GM12891 (cell line): Measurements from ENCODE around the gene ZNF232.
A peak's percentile ranks its signal among the peaks of the same experiment; 100 is the strongest.
"Not testable (repeated sequence)": the region's sequence is repeated elsewhere in the genome, so short reads cannot be mapped to it uniquely, and the experiment has no call there.

Source experiments
- DNase-seq: peaks from one replicate; pipeline ENCODE4 v3.0.0; 2011; ENCODE audit warnings: low spot score; ENCODE audit not compliant: insufficient read length
- FAIRE-seq: peaks from 2 replicates; lab custom pipeline; 2011; peaks lifted over from hg19 to GRCh38; lab: Jason Lieb, UNC
- PAX5 ChIP-seq: IDR thresholded peaks from 2 replicates; pipeline ENCODE4 v1.6.1; 2011; ENCODE audit warnings: low read length, moderate library complexity, mild to moderate bottlenecking; ENCODE audit not compliant: insufficient read depth, severe bottlenecking
- POLR2A ChIP-seq: IDR thresholded peaks from 2 replicates; pipeline ENCODE4 v1.6.1; 2011; ENCODE audit warnings: low read depth, low read length, control low read depth
- POLR2AphosphoS5 ChIP-seq: IDR thresholded peaks from 2 replicates; pipeline ENCODE4 v1.6.1; 2011; ENCODE audit warnings: low read depth, low read length, control low read depth
- POU2F2 ChIP-seq: IDR thresholded peaks from 2 replicates; pipeline ENCODE4 v1.6.1; 2011; ENCODE audit warnings: low read depth, mild to moderate bottlenecking, control low read depth, low read length, moderate library complexity
- SPI1 ChIP-seq: IDR thresholded peaks from 2 replicates; pipeline ENCODE4 v1.6.1; 2011; ENCODE audit warnings: low read depth, low read length, control low read depth
- TAF1 ChIP-seq: IDR thresholded peaks from 2 replicates; pipeline ENCODE4 v1.6.1; 2011; ENCODE audit warnings: low read depth, low read length, control low read depth

ZNF232 gene

GRCh38 chr17:5100832-5101231 lies 10.8 kb downstream of the ZNF232 start:
- TF ChIP-seq POLR2AphosphoS5 (no peak), POU2F2 (no peak), TAF1 (no peak), POLR2A (no peak)
- DNase-seq (no peak), FAIRE-seq (no peak)

- DNase-seq: no peak
- TF ChIP-seq POLR2A (no peak), TAF1 (no peak), PAX5 (no peak), POU2F2 (no peak), SPI1 (no peak), POLR2AphosphoS5 (no peak)
- no peak for FAIRE-seq
Observed at GRCh38 chr17:5099271-5099670, 12.4 kb downstream of the ZNF232 start.

GRCh38 chr17:5097101-5097834 lies 14.4 kb downstream of the ZNF232 start:
- FAIRE-seq (no peak), DNase-seq (no peak)
- TF ChIP-seq POLR2A (no peak), PAX5 (no peak), POLR2AphosphoS5 (no peak), SPI1 (no peak), POU2F2 (no peak)

- TF ChIP-seq TAF1 (no peak), POLR2AphosphoS5 (no peak), SPI1 (no peak), PAX5 (no peak)
- DNase-seq: no peak
- FAIRE-seq: no peak
Observed at GRCh38 chr17:5096731-5097100, 15.0 kb downstream of the ZNF232 start.

DNA sequence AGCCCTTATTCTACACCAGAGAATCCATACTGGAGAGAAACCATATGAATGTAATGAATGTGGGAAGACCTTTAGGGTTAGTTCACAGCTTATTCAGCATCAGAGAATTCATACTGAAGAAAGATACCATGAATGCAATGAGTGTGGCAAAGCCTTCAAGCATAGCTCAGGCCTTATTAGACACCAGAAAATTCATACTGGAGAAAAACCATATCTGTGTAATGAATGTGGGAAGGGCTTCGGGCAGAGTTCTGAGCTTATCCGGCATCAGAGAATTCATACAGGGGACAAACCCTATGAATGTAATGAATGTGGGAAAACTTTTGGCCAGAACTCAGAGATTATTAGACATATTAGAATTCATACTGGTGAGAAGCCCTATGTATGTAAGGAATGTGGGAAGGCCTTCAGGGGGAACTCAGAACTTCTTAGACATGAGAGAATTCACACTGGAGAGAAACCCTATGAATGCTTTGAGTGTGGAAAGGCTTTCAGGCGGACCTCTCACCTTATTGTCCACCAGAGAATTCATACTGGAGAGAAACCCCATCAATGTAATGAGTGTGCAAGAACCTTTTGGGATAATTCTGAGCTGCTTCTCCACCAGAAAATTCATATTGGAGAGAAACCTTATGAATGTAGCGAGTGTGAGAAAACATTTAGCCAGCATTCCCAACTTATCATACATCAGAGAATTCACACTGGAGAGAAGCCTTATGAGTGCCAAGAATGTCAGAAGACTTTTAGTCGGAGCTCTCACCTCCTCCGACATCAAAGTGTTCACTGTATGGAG lies 19.3 kb downstream of the ZNF232 start:
- FAIRE-seq: no peak

GRCh38 chr17:5080591-5080990 lies 31.1 kb downstream of the ZNF232 start:
- no peak for DNase-seq
- TF ChIP-seq SPI1 (no peak), POU2F2 (no peak), PAX5 (no peak), TAF1 (no peak), POLR2AphosphoS5 (no peak), POLR2A (no peak)
- FAIRE-seq: no peak

More for the DNA sequence above, 19.3 kb downstream of the ZNF232 start:
- no peak for DNase-seq
- TF ChIP-seq POU2F2: no peak

- TF ChIP-seq PAX5 (peak; percentile 89), POLR2A (0 out of 2 replicates have a peak, but pooled peaks have one; percentile 37), POU2F2 (no peak), TAF1 (peak; percentile 56; the same call in 1 of the 2 replicates), SPI1 (no peak), POLR2AphosphoS5 (peak; percentile 48; the same call in 1 of the 2 replicates)
- DNase-seq (peak; percentile 71), FAIRE-seq (peak; percentile 96)
Observed at GRCh38 chr17:5078106-5079028, 33.3 kb downstream of the ZNF232 start, which contains the start of gene ZFP3. Gene ZFP3, plus strand, starts transcription at chr17:5078467. Its CDS starts 13,038 bp downstream, at chr17:5091505.

GRCh38 chr17:5077781-5078105 lies 33.9 kb downstream of the ZNF232 start:
- TF ChIP-seq POLR2AphosphoS5 (no peak), TAF1 (no peak), POLR2A (no peak), PAX5 (no peak), POU2F2 (no peak), SPI1 (no peak)
- FAIRE-seq (no peak), DNase-seq (no peak)

- not testable (repeated sequence) for DNase-seq, FAIRE-seq
Observed at GRCh38 chr17:5077275-5077674, 34.4 kb downstream of the ZNF232 start.

GRCh38 chr17:5075472-5075871 lies 36.2 kb downstream of the ZNF232 start:
- DNase-seq, FAIRE-seq: not testable (repeated sequence)
